Suppressor macrophage (primary cell): ENCODE measurements around the gene TRANK1.
A peak's percentile ranks its signal among the peaks of the same experiment; 100 is the strongest.
"Not testable (repeated sequence)": the region's sequence is repeated elsewhere in the genome, so short reads cannot be mapped to it uniquely, and the experiment has no call there.

Source experiments
- DNase-seq, 4 experiments: peaks; one replicate each; pipeline ENCODE4 v3.0.0-alpha.2; 2020 to 2022

TRANK1 gene

DNA sequence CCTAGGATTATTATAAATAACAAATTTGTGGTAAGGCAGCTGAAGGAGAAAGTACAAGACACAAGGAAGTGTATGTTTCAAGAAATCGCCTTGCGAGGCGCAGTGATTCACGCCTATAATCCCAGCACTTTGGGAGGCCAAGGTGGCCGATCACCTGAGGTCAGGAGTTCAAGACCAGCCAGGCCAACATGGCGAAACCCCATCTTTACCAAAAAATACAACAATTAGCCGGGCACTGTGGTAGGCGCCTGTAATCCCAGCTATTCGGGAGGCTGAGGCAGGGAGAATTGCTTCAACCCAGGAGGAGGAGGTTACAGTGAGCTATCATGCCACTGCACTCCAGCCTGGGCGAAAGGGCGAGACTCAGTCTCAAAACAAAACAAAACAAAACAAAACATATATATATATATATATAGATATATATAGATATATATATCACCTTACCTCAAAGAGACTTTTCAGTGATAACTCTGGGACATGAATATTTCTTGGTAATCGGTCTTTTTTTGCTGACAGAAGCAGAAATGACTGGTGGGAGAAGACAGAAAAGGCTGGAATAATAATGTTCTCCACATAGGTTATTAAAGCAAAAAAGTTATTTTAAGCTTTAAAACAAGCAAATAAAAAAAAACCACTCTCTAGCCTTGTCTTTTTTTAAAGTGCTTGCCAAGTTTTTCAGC is 52.3 kb downstream of the TRANK1 start:
- DNase-seq = no peak

DNA sequence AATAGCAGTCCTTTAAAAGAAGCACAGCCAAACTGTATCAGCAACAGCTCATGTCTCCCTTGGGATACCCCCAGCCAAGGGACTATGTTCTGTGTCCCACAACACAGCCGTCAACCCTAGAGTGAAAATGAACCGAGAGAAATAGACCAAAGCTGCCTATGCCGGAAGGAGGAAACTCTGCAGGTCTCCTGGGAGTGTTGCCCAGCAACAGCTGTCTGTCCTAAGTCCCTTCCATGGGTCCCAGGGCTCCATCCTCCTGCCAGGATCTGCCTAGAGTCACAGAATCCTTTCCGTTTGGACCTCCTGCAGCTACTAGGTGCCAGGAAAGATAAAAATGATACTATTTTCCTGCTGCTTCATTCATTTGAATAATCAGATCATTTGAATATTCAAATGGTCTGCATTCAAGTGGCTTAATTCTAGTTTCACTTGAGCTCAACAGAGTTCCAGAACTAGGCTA is 53.1 kb downstream of the TRANK1 start:
- no peak for DNase-seq

DNA sequence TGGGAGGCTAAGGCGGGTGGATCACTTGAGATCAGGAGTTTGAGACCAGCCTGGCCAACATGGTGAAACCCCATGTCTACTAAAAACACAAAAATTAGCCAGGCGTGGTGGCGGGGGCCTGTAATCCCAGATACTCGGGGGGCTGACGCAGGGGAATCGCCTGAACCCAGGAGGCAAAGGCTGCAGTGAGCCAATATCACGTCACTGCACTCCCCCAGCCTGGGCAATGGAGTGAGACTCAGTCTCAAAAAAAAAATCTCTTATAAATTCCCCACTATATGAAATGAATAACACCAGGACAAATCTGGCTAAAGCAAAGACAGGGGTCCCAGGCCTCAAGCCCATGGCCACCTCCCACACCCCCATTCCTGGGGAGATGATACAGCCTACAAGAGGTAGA is 53.8 kb downstream of the TRANK1 start:
- DNase-seq = not testable (repeated sequence)

DNA sequence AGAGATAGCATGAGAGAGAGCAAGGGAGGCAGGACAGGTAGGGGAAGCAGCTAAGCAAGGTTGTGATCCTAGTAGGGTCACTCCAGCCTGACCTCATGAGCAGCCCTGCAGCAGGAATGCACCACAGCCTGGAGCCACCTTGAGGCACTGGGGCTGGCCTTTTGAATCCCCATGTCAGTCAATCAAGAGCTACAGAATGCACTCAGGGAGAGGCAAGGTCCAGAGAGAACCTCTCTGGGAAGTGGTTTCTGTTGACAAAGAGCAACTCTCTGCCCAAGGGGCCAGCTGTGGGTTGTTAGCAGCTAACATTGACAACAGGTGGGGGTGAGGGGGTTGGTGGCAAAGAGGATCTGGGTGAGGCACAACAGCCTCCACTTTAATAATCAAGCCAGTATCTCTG is 54.6 kb downstream of the TRANK1 start:
- no peak for DNase-seq

DNA sequence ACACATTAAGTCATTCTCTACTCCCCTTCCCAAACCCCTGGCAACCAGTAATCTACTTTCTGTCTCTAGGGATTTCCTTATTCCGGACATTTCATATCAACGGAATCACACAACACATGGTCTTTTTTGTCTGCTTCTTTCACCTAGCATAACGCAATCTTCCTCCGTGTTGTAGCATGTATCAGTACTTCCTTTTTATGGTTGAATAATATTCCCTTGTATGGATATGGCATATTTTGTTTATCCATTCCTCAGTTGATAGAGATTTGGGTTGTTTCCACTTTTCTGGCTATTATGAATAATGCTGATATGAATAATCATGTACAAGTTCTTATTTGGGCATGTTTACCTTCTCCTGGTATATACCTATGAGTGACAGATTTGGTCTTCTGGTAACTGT is 63.1 kb downstream of the TRANK1 start:
- no peak for DNase-seq

DNA sequence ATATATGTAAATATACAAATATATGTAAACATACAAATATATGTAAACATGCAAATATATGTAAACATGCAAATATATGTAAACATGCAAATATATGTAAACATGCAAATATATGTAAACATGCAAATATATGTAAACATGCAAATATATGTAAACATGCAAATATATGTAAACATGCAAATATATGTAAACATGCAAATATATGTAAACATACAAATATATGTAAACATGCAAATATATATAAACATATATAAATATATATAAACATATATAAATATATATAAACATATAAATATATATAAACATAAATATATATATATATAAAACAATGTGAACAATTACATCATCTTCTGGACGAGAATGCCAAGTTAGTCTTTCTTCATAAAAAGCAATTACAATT is 65.0 kb downstream of the TRANK1 start:
- DNase-seq = not testable (repeated sequence)

DNA sequence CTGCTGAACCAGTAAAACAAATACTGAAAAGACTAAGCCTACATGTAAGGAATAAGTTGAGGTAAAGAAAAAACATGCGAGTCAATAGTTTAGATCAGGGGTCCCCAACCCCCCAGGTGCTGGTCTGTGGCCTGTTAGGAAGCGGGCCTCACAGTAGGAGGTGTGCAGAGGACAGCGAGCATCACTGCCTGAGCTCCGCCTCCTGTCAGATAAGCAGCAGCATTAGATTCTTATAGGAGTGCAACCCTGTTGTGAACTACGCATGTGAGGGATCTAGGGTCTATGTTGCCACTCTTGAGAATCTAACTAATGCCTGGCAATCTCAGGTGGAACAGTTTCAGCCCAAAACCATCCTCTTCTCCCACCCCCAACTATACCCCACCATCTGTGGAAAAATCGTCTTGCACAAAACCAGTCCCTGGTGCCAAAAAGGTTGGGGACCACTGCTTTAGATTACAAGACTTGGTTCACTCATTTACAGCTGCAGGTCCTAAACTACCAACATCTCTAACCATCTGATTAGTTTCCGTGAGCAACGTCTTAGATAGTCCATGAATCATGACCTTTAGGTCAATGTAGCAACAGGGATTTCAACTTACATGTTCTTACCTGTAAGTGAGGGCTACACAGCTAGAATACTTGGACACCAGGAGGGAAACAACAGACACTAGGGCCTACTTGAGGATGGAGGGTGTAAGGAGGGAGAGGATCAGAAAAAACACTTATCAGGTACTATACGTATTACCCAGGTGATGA is 66.7 kb downstream of the TRANK1 start:
- DNase-seq = no peak

DNA sequence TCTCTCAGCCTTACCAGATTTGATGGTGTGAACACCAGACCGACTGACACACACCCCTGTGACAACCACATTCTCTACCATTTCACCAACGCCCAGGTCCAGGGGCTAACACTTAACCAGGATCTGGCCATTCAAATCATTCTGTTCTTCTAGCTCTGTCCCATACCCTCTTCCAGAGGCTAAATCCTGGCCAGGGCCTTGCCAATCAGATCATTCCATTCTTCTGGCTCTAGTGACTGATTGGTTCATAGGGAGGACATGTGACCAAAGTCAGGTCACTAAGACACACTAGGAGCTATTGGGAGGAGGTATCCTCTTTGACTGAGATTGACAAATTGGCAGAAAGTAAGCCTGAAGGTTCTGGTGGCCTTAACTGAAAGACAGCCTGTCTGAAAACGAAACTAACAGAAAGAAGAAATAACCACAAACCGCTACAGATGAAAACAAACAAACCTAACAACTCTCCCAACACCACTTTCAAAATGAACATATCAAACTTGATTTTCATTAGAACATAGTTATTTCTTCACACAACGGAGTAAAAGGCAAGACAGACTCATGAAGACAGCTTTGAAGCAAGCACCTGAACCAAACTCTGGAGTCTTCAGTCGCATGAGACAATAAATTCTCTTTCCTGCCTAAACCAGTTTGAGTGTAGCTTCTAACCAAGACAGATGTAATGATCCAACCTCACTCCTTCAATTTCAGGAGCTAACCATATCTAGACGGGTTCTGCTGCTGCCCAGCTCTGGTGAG is 68.5 kb downstream of the TRANK1 start:
- DNase-seq = peak in 3 of 4 experiments; percentile 34 to 50 (median 47)

DNA sequence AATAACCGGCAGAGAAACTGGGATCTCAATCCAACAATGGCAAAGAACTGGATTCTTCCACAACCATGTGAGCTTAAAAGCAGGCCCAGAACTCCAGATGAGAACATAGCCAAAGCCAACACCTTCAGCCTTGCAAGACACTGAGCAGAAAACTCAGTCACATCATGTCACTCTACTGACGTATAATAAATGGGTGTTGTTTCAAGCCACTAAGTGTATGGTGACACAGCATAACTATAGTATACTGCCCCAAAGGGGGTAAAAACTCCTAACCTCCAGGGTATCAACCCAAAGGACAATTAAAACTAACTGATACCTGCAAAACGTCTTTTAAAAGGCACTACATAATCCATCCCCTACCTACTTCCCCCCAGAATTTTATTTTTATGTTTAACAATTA is 69.5 kb downstream of the TRANK1 start:
- DNase-seq = no peak

DNA sequence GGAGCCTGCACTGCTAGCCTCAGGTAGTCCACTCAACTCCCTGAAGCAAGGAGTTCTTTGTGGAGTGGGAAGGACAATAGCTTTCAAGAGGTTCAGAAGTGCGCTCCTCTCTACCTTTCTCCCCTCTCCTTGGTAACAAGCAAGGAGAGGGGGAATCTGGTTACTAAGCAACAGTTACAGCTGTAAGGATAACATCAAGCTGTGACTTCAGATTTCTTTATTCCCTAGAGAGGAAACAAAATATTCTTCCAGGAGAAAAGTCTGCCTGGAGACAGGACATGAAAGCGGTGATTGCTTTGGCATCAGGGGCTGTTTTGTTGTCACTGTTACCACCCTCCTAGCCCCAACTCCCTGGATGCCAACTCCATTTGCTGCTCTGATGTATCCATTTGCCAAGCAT is 70.4 kb downstream of the TRANK1 start:
- DNase-seq = no peak

DNA sequence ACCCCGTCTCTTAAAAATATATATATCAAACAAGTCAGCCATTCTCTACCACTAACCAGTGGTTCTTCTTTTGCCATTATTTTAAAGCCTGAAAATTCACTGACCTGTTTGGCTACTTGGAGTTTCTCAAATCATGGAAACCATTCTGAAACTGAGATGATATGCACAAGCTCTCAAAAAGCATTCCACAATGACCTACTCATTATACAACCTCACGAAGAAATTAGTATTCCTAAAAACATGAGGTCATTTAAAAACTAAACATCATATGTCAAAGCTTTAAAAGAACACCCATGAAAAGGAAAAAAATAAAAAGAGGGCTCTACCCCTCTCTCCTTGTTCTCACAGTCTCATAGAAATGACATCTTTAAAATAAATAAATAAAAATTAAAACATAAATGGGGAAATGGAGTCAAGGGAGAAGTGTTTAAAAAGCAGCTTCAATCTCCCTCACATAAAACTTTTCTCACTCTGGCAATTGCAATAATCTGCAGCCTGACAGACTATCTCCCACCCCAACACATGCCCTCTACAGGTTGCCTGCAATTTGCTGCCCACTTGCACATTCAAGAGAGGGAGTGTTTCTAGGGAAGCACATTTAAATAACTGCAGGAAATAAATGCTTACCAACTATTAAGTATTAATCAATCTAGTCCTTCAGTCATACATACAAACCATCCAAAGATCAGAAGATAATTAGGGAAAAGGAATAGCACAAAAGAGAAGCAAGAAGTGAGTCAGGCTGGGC is 73.3 kb downstream of the TRANK1 start:
- no peak for DNase-seq

DNA sequence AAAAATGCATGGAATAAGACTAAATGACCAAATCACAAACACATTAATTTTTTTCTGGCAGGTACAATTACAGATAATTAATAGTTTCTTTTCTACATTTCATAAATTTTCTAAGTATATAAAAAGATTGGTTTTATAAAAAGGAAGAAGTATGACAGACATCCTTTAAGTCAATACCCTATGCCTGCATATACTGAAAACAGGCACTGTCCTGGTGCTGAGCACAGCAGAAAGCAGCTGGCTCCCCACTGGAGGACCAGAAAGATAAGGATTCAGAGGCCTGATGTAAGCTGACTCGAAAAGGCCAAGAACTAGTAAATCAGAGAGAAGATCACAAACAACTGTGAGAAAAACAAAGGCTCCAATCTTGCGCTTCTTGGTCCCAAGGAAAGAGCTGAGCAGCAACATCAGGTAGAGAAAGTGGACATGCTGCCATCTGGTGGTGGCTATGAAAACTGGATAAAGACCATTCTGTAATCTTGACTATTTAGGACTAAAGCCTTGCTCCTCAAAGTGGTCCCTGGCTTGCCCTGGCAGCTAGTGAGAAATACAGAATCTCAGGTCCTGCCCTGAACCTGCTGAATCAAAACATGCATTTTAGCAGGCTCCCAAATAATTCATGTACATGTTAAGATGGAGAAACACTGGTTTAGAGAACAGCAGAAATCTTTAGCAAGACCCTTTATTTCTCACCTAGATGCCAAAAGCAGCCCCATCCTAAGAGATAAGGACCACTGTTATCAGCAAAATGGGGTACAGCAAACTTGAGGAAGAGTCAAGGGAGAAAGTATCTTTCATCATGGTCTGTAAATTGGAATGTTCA is 76.0 kb downstream of the TRANK1 start:
- DNase-seq = peak; percentile 73 to 78 (median 74)

DNA sequence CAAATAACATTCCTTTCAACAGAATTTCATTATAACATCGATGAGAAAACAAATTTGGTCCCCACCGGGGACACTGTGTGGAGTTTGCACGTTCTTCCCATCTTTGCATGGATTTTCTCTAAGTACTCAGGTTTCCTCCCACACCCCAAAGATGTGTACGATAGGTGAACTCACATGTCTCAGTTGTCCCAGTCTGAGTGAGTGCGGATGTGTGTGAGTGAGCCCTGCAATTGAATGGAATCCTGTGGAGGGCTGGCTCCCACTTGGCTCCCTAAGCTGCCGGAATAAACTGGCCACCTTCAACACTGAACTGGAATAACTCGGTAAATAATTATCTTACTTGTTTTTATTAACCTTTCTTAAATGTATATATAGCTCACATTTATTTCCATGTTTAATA is 77.0 kb downstream of the TRANK1 start:
- no peak for DNase-seq

DNA sequence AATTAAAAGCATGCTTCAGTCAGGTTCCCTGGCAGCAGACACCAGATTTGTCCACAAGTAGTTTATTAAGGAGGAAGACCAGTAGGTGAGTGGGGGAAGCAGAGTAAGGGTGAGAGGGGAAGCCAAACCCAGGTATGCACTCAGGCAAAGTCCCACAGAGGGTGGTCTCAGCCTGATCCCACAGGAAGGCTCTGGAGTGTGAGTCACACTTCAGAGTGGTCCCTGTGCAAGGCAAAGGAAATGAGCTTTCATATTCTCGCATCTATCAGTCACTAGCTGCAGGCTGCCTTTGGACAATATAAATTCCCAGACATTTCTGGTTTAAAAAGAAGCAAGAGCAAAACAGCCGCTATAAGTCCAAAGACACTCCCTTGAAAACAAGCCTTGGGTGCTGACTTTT is 78.5 kb downstream of the TRANK1 start:
- no peak for DNase-seq

DNA sequence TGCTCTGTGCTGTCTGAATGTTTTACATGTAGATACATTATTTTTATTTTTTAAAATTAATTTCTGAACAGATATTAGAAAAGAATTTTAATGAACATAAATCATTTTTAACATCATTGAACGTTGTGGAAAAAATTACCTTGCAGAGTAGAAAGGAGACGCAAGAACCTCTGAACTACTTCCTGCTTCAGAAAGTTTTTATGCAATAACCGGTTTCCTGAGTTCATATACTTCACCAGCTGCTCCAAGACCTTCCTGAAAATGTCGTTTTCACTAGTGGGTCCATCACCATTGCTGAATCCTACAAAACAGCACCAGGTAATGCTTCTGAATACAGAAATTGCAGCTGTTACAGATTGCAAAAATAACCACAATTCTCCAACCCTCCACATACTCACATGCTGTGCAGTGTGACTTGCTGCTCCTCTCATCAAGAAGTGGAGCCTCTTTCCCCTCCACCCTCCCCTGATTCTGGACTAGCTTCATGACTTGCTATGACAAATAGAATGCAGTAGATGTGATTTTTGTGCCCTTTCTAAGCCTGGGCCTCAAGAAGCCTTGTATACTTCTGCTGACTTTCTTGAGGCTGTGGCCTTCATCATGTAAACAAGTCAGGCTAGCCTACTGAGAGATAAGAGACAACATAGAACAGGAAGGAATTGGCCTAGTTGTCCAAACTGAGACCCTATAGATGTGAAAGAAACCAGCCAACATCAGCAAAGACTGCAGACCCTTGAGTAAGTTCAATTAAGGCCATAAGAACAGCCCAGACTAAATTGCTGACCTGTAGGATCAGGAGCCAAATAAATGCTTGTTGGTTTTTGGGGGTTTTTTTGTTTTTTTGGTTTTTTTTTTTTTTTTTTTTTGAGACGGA is 80.4 kb downstream of the TRANK1 start:
- DNase-seq = peak; percentile 17 to 50 (median 32)

DNA sequence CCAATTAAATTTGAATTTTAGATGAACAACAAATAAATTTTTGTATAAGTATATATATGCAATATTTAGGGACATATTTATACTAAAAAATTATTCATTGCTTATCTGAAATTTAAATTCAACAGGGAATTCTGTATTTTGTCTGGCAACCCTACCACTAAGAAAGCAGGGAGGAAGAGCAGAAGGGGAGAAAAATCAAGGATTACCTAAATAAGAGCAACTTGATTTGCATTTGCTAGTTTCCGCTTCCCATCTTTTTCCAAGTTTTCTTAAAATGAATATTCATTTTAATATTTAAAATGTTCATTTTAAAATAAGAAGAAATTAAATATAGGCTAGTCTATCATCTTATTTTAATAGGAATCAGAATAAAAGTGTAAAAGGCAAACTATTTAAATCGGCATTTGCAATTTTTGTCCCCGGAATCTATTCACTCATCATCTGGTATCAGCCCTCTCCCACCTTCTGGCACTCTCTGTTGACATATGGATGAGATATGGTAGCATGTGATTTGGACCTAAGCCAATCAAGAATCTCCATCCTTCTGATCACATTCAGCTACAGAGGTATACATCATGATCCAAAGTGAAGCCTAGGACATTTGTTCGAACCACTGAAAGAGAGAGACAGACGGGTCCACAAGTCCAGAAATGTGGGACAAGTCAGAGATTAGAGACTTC is 82.6 kb downstream of the TRANK1 start:
- no peak for DNase-seq

DNA sequence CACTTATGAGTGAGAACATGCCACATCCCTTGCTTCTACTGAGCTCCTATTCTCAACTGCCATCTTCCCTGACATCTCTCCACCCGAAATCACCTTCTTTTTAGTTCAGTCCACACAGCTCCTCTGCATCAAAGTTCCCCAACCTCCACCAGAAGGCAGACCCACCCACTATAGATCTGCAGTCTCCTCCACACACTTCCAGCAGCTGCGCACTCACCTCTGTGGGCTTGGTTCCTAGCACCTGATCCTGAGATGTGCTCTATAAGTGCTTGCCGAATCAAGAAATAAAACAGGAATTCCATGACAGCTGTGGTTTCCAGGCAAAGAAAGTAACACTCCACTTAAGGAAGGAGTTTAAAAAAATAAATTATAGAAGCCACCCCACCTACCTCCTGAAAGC is 85.4 kb downstream of the TRANK1 start:
- DNase-seq = no peak

DNA sequence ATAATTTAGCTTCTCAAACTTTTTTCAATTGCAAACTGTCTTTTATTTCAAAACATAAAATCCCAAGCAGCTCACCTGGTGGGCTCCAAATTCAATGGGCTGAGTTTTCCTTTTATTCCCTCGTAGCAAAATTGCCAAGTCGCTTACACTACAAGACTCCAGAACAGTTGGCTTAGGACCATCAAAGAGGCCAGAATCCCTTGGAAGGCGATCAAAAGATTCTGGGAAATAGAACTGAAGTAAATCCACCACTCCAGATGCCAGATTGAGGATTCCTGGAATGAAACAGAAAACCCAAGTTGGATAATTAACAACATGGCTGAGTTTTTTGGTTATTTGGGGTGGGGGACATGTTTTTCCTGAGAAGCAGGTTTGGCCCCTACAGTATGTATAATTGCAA is 92.8 kb downstream of the TRANK1 start:
- no peak for DNase-seq

DNA sequence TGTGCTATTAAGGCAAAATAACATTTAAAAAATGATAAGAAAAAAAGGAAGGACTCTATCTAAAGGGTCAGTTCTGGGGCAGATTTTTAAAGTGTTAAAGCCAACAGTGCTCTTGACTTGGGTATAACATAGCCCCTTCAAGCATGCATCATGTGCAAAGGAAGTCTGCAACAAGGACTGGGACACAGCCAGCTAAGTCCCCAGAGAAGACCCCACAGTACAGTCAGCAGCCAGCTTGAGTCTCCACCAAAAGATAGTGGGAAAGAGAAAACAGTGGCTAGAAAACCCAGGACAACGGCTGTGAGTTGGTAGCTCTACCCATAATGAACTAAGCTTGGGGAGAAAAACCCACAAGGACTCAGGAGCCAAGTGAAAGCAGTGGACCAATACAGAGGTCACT is 94.1 kb downstream of the TRANK1 start:
- no peak for DNase-seq

DNA sequence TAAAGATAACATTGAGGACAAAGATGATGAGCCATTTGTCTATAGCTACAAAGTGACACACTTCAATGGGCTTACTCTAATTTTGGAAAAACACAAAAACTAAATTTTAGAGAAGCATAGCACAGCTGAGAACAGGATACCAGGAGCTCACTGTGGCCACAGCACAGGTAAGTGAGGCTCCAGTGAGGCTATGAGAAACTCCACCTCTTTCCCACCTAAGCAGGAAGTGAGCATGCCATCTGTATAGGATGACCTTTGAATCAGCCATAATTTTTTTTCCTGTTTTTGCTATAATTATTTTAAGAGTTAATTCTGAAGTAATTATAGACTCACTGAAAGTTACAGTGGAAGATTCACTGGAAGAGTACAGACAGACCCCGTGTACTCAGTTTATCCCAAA is 98.4 kb downstream of the TRANK1 start:
- peak in 2 of 4 experiments; percentile 16 to 17 for DNase-seq
